Hematopoietic multipotent progenitor cell treated with erythropoietin and hydrocortisone succinate and interleukin-3 and kit ligand, for 6 days (in vitro differentiated cells): ENCODE data around the gene CYB5R4.
"Not testable (repeated sequence)": the region's sequence is repeated elsewhere in the genome, so short reads cannot be mapped to it uniquely, and the experiment has no call there.

Source experiments
- DNase-seq: peaks from one replicate; pipeline ENCODE4 v3.0.0-alpha.2; 2015

Gene CYB5R4

DNA sequence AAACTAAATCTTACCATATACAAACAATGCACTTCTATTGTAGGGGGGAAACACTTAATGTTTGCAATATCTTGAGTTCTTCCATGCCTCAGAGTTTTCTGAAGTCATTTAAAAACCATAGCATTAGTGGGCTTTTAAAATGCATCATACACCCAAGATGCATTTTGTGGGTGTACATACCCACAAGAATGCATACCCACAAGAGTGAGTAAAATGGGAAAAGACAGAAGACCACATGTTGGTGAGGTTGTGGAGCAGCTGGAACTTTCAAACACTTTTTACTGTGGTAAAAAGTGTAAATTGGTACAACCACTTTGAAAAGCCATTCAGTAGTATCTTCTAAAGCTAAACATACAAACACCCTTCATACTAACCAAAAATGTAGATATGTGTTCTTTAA lies 57.5 kb downstream of the CYB5R4 start:
- no peak for DNase-seq

DNA sequence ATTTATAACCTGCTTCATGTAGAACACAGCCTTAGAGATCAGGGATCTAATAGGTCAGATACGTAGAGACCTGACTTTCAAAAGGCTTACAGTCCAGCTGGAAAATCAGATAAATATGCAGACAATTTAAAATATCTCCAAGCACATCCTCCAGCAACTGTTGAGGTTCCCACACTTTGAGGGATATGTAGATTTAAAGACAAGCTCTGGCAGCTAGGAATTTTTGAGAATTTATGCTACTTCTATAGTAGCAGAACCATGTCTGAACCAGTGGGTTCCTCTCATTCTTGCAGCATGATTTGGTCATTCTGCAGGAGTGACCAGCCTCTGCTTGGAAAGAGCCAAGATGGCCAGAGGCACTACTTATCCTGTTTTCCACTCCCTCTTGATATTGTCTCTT lies 60.5 kb downstream of the CYB5R4 start:
- DNase-seq: no peak

DNA sequence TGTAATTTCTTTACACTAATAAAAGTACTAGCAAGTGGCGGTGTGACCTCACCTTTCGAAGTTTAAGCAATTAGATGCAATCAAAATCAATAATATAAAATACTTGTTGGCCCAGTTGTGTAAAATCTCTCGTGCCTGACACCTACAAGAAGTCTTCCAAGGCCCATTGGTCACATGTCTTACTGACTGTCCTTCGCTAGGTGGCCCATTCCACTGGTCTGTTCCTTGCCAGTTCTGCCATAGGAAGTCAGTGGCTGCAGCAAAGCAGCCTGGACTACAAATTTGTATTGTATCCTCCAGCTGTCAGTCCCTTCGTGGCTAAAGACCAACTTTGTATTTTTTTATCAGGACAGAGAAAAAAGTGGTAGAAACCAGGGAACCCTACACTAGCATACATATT lies 61.8 kb downstream of the CYB5R4 start:
- no peak for DNase-seq

DNA sequence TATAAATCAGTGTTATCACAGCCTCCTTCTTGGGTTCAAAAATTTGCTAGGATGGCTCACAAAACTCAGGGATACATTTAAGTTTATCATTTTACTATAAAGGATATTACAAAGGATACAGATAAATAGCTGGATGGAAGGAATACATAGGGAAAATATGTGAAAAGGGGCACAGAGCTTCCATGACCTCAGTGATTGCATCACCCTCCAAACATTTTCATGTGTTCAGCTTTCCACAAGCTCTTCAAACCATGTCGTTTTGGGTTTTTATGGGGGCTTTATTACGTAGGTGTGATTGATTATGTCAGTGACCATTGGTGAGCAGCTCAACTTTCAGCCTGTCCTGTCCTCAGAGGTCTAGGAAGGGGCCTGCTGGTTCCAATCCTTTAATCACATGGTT lies 68.0 kb downstream of the CYB5R4 start:
- DNase-seq: no peak

DNA sequence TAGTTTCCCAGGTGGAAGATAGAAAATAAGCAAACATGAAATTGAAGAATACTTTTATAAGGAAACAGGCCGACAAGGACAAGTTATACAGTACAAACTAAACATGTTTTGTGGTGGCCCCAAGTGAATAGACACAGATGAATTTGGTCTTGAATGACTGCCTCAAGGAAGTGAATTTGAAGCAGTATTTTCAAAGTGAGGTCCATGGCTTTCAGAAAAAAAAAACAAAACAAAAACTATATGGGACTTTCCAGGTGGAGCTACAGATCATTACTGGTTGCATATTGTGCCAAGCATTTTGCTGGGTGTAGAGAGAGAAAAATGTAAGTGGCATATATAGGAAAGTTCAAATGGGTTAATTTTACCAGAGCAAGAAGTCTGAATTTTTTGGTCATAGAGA lies 68.8 kb downstream of the CYB5R4 start:
- DNase-seq: no peak

DNA sequence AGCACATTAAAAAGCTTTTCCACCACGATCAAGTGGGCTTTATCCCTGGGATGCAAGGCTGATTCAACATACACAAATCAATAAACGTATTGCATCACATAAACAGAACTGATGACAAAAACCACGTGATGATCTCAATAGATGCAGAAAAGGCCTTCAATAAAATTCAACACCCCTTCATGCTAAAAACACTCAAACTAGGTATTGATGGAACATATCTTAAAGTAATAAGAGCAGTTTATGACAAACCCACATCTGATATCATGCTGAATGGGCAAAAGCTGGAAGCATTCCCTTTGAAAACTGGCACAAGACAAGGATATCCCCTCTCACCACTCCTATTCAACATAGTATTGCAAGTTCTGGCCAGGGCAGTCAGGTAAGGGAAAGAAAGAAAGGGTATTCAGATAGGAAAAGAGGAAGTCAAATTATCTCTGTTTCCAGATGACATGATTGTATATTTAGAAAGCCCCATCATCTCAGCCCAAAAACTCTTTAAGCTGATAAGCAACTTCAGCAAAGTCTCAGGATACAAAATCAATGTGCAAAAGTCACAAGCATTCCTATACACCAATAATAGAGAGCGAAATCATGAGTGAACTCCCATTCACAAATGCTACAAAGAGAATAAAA lies 86.8 kb downstream of the CYB5R4 start:
- not testable (repeated sequence) for DNase-seq

DNA sequence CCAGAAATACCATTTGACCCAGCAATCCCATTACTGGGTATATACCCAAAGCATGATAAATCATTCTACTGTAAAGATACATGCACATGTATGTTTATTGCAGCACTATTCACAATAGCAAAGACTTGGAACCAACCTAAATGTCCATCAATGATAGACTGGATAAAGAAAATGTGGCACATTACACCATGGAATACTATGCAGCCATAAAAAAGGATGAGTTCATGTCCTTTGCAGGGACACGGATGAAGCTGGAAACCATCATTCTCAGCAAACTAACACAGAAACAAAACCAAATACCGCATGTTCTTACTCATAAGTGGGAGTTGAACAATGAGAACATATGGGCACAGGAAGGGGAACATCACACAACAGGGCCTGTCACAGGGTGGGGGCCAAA lies 88.5 kb downstream of the CYB5R4 start:
- DNase-seq: not testable (repeated sequence)

DNA sequence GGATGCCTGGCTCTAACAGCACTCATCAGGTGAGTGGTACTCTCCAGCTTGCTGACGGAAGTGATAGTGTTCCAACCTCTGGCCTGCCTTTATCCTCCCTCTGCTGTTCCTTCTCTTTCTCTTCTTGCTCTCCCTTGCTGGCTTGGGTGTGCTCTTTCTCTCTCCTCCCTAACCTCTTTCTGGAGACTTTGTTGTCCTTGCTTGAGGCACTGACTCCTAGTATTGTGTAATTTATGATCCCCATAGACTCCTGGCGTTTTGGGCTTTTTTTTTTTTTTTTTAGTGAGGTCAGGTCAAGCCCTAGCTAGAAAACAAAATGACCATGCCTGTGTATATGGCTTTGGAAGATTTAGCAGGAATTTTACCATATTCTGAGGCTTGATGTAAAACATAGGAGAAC lies 89.4 kb downstream of the CYB5R4 start:
- DNase-seq: no peak

DNA sequence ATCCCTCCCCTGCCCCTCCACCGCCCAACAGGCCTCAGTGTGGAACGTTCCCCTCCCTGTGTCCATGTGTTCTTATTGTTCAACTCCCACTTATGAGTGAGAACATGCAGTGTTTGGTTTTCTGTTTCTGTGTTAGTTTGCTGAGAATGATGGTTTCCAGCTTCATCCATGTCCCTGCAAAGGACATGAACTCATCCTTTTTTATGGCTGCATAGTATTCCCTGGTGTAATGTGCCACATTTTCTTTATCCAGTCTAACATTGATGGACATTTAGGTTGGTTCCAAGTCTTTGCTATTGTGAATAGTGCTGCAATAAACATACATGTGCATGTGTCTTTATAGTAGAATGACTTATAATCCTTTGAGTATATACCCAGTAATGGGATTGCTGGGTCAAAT lies 91.9 kb downstream of the CYB5R4 start:
- DNase-seq: not testable (repeated sequence)

DNA sequence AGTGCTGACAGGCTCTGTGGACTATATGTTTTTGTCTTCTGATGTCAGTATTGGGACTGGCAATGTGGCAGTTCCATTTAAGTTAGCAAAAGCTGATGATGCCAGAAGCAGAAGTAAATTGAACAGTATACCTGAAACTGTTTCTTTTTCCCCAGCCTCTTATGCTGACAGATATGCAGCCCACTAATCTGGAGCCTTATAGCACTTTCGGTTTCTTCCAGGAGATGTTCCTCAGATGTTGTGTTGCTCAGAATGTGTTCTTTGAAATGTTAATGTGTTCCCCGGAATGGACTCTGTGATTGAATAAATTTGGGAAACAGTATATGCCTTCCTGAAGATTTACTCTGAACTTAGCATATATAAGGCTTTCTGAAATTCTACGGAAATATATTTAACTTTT lies 93.3 kb downstream of the CYB5R4 start:
- no peak for DNase-seq

DNA sequence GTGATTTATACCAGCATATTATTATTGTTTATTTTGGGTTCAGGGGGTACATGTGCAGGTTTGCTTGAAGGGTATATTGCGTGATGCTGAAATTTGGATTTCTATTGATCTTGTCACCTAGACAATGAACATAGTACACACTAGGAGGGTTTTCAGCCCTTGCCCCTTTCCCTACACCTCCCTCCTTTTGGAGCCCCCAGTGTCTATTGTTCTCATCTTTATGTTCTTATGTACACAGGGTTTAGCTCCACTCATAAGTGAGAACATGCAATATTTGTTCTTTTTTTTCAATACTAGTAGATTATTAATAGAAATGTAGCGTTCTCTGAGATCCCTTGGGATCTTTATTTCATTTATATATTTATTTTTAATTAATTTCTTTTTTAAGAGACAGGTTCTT lies 94.9 kb downstream of the CYB5R4 start:
- no peak for DNase-seq

DNA sequence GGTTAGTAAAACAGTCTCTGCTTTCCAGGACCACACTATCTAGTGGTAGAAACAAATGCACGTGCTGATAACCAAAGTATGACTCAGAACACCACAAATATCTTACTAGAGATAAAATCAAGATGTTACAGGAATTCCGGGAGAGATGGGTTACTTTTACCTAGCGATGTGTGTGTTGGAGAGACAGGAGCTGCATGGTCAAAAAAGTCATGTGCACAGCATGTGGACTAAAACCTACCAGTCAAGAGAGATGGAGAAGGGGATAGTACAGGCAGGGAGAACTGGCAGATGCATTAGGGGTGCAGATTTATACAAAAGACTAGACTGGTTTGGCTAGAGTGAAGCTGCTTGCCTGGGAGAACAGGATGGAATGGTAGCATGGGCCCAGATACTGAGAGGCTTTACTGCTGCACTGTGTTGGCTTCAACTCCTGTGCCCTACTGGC lies 98.8 kb downstream of the CYB5R4 start:
- DNase-seq: peak; percentile 31

DNA sequence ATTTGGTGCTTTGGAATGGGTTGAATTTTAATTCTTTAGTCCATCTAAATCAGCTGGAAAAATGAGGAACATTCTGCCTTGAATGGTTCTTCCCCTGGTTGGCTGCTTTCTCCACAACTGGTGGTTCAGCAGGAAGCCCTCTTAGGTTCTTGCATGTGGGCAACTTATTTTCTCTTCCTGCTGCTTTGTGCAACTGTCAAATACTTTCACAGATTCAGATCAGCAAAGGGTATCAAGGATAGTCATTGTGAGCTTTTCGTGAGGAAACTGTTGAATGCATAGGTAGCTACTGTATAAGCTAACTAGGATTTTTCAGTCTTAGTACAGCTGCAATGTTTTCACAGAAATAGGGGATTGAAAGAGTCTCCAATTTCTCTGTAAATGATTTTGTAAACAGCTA lies 101.2 kb downstream of the CYB5R4 start:
- DNase-seq: no peak

DNA sequence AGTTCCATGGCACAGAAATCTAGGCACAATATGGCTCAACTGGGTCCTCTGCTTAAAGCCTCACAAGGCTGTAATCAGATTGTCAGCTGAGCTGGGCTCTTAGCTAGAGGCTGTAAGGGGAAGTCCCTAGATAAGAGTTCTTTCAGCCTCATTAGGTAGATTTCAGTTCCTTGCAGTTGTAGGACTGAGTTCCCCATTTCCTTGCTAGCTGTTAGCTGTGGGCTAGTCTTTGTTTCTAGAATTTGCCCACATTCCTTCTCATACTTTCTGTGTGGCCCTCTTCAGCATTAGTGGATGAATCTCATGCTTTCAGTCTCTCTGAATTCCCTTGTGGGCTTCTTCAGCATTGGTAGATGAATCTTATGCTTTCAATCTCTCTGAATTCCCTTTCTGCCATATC lies 103.1 kb downstream of the CYB5R4 start:
- DNase-seq: peak; percentile 65

DNA sequence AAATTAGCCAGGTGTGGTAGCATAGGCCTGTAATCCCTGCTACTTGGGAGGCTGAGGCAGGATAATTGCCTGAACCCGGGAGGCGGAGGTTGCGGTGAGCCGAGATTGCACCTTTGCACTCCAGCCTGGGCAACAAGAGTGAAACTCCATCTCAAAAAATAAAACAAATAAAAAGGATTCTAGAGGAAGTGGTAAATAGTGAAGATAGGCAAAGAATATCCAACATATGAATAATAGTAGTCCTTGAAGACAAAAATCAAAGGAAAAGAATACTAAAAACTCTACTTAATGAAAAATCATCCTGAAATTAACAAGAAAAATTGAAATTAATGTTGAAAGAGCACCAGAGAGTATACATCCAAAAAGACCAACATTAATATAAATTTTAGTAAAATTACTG lies 107.0 kb downstream of the CYB5R4 start:
- no peak for DNase-seq

DNA sequence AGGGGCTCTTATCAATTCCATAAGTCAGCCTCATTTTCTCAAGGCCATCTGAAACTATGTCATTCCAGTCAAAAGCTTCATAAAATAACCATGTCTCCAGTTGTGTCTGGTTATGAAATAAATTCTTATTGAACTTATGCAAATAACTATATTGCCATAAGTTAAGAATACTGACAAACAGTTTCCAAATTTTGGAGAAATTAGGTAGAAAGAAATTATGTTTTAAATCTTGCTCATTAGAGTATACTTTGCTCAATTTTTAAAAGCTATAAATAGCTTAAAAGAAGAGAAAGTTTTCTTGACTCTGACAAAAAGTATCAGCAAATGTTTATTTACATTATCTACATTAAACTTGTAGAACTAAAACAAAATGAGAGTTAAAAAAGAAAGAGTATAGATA lies 111.1 kb downstream of the CYB5R4 start:
- no peak for DNase-seq

DNA sequence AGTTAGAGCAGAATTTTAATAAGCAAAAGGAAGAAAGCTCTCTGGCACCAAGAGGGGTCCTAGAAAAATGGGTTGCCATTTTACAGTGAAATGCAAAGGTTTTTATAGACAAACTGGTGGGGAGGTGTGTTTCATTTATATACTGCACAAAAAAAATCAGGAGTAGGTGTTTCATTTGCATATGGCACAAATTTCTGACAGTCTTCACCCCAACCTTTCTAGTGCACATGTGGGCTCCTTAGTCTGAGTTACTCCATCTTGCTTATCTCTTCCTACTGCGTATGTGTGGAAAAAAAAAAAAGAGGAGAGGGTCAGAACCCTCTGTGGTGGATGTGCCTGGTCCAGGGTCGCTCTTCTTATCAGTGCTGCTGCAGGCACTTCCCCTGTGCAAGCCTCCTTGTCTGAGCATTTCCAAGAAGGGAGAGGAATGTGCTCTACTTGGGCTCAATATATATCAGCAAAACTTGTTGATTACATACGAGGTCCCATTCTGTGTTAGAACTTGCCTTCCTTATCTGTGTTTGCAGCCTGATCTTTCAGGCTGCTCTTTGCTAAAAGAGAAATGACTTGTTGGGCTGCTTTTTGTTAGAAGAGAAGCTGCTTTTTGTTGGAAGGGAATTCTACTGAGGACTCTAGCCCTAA lies 115.0 kb downstream of the CYB5R4 start:
- DNase-seq: peak; percentile 96

DNA sequence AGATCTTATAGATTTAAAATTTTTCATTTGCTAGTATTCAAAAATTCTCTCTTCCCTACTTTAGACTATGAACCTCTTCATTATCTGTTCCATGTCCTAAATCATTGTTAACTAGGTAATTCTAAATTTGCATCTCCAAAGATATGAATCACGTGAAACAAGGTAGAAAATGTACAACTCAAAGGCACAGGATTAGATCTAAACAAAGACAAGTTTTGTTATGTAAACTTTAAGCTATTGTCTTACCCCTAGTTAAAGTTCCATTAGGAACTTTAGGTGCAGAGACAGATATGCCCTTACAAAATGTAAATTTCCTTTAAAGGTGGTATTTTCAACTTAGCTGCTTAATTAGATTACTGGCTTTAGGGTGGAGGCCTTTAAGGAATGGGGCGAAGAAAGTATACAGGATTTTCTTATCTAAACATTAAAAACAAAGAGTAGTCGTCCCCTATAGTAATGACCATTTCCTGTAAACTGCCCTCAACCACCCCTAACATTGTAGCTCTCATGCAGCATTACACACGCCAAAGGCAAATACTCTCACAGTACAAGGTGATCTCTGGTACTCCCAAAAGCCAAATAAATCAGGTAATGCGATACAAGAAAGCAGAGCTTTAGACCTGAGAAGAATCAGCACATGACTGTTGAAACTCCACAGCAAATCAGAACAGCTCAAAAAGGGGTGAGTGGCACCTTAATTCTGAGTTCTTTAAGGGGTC lies 116.7 kb downstream of the CYB5R4 start:
- no peak for DNase-seq

DNA sequence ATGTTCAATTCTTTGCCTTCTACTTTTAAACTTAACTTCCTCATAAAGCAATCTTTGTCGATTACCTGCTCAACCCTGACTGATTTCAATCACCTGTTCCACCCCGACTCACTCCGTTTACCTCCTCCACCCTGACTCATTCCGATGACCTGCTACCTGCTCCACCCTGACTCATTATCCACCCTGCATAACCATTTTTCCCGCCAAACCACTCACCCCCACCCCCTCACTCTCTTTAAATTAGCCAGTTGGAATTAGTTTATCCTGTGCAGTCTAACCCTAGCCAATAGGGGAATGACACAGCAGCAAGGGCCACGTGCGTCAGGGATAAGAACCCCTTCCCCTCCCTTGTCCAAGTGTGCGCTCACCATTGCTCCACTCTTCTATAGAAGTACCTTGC lies 117.4 kb downstream of the CYB5R4 start:
- DNase-seq: no peak

DNA sequence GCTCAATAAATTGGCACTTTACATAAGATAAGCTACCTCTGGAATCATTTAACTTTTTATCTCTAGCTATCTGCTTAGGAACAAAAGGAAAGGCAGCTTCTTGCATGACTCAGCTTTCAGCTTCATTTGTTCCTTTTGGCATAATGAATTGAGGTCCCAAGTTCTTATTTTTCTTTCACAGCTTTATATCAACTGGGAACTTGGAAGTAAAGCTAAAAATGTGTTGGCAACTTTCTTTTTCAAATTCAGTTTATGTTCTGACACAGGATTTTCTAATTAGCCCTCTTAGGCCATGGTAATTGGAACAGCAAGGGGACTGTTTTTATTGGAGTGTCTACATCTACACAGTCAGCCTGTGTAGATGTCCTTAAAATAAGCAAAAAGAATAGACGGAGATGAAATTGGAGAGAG lies 118.8 kb downstream of the CYB5R4 start:
- DNase-seq: no peak

DNA sequence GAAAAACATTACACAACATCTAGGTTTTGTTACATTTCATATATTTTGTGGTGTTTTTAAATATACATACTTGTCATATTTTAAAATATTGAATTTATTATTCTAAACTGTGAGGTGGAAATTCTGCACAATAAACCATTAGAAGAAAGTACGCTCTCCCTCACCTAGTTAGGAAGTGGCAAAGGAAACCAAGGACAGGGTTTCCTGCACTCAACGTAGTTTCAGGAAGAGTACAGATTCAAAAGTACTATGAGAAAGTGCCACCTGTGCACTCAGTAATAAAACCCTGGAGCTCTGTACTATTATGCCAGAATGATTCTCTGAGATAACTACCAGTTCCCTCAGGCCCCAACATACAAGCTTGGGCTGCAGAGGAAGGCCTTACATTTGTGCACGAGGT lies 119.5 kb downstream of the CYB5R4 start:
- DNase-seq: no peak

DNA sequence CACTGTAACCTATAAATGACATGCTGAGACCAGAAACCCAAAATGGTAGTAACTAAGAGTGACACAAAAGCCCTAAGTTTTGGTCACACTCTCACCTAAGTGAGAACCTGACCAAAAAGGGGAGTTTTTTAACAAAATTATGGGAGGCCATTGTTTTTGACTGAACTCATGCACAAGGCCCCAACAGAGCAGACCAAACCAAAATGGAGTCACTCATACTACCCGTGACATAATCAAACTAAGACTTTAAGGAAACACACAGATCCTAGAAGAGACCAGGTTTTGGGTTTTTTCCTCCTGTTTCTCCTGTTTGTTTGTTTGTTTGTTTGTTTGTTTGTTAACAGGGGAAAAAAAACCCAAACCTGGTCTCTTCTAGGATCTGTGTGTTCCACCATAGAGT lies 124.9 kb downstream of the CYB5R4 start:
- DNase-seq: no peak

DNA sequence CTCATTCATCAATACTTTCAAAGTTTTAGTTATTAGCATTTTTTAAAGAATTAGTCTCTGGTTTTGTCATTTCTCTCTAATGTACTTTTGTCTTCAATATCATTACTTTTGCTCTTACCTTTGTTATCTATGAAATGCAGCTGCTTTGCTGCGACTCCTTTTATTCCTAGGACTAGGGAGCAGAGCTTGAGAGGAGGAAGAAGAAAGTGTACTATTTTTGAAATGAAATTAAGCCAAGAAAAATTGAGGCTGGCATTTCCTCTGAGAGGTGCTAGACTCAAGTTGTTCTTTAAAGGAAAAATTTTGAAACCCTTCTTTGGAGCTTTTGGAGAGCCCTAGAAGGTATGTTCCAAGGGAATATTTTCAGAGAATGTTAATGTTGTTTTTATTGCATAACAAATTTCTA lies 125.8 kb downstream of the CYB5R4 start:
- peak; percentile 73 for DNase-seq

DNA sequence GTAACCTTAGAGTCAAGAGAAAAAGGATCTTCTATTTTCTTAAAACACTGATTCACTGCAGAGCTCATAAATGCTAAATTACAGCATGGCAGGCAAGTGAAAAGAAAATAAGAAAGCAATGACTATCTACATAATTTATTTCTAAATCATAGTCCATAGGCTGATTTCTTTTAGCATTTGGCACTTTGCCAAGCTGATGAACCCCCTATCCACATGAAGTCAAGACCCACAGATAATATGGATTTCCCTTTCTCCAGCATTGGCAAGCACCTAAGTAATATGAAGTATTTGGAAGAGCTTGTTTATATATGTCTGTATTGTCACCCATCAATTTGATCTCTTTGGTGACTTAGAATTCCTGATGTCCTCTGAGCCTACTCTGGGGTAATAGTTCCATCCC lies 126.2 kb downstream of the CYB5R4 start:
- no peak for DNase-seq
